GM19238 (cell line): ENCODE measurements around the gene KRT8.
"Not testable (repeated sequence)": the region's sequence is repeated elsewhere in the genome, so short reads cannot be mapped to it uniquely, and the experiment has no call there.

Experiments
- DNase-seq: peaks from one replicate; pipeline ENCODE4 v3.0.0; 2011; ENCODE audit warnings: low spot score; ENCODE audit not compliant: insufficient read length

The KRT8 gene

DNA sequence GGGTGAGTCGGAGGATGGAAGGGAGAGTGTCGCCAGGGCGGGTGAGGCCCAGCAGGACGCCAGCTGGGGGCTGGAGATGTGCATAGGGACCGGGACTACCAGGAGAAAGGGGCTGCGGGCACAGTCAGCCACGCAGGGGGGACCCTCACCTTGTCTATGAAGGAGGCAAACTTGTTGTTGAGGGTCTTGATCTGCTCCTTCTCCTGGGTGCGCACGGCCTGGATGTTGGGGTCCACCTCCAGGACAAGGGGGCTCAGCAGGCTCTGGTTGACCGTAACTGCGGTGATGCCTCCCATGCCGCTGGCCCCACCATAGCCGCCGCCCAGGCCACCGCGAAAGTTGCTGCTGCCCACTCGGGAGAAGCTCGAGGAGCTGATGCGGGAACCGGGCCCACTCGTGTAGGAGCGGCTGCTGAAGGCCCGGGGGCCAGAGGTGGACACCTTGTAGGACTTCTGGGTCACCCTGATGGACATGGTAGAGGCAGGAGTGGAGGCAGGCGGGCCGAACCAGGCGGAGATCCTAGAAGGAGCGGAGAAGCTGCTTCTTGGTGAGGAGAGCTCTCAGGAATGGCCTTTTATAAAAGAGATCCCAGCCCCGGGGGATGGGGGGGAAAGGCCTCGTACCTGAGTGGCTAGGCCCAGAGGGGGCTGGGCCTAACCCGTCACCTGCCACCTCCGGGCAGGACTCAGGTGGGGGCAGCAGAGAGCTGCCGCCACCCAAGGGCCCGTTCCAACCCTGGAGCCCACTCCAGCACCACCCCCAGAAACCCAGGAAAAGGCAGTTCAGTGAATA is at the start of gene KRT8:
Gene KRT8, minus strand, starts transcription at position 568 of the 792 bp plus-strand sequence. Its CDS starts 95 bp downstream, at position 473.
- DNase-seq, result not testable (repeated sequence)

DNA sequence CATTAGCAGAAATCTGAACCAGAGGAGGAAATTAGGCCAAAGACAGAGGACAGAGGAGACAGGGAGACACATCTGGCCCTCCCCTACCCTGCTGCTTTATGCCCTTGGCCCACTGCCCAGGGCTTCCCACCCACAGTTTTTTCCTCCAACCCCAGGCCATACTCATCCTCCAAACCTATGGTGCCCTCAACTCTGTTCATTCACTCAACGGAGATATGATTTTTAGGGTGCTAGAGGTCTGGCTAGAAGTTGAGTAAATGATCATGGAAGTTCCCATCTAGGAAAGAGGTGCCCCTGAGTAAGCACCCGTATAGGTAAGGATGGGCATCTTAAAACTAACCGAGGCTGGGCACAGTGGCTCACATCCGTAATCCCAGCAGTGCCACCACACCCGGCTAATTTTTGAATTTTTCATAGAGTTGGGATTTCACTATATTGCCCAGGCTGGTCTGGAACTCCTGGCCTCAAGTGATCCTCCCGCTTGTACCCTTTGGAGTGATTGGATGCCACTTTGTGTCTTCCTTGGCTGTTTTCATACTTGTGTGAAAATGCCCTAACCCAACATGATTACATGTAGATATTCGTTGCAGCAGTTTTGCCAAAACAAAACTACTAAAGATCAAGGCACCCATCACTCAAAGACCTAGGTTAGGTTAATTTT is 48.4 kb upstream of the KRT8 start:
- DNase-seq, result no peak

DNA sequence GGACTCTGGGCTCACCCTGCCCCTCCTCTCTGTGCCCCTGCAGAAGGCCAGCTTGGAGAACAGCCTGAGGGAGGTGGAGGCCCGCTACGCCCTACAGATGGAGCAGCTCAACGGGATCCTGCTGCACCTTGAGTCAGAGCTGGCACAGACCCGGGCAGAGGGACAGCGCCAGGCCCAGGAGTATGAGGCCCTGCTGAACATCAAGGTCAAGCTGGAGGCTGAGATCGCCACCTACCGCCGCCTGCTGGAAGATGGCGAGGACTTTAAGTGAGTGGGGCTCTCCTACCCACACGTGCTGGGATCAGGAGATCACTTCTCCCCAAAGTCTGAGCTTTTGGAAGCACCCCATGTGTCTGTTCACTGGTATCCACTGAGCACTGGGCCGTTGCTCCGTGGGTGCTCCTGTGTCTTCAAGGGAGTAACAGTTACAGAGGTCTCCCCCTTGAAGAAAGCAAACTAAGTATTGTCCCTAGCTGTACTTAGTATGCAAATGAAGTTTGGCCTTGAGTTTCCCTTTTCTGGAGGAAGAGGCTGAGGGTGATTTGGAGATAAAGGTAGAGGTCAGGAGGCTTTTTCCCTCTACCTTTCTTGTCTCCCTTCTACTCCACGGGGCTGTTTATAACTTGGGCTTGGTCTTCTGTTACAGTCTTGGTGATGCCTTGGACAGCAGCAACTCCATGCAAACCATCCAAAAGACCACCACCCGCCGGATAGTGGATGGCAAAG is 47.4 kb upstream of the KRT8 start:
- DNase-seq, result no peak

DNA sequence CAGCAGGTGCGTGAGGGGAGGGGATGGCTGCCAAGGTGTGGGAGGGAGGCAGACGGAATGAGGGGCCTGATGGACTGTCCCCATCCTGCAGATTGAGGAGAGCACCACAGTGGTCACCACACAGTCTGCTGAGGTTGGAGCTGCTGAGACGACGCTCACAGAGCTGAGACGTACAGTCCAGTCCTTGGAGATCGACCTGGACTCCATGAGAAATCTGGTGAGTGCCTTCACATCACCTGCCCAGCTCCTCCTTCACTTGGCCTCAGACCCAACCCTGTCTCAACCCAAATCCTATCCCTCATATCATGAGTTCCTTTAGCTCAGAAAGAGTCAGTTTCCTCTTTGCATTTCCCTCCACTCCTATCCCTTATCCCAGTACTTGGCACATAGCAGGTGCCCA is 46.8 kb upstream of the KRT8 start:
- no peak for DNase-seq

DNA sequence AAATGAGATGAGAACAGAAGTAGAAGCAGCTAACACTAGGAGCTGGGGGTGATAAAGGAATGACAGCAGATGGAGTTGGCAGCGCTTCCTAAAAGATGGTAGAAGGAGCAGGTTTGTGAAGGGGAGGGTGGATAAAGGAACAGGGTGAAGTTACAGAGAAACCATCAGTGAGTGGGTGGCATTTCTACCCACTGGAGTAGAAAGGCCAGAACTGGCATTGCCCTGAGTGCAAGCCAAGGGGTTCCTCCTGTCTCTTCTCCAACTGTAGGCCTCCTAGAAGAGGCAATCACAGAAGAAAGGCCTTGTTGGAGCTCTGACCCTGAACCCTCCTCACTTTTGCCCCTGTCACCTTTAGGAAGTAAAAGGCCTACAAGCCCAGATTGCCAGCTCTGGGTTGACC is 46.2 kb upstream of the KRT8 start:
- DNase-seq, result no peak

DNA sequence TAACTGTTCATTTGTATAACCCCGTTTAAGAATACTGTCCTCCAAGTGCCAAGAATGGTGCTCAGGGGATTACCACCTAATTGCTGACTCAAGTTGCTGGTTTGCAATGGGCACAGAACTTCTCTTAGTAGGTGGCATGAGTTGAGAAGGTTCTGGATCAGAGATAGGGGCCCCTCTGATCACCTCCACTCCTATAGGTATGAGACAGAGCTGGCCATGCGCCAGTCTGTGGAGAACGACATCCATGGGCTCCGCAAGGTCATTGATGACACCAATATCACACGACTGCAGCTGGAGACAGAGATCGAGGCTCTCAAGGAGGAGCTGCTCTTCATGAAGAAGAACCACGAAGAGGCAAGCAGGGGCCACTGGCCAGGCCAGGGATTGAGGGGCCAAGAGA is 45.7 kb upstream of the KRT8 start:
- no peak for DNase-seq

DNA sequence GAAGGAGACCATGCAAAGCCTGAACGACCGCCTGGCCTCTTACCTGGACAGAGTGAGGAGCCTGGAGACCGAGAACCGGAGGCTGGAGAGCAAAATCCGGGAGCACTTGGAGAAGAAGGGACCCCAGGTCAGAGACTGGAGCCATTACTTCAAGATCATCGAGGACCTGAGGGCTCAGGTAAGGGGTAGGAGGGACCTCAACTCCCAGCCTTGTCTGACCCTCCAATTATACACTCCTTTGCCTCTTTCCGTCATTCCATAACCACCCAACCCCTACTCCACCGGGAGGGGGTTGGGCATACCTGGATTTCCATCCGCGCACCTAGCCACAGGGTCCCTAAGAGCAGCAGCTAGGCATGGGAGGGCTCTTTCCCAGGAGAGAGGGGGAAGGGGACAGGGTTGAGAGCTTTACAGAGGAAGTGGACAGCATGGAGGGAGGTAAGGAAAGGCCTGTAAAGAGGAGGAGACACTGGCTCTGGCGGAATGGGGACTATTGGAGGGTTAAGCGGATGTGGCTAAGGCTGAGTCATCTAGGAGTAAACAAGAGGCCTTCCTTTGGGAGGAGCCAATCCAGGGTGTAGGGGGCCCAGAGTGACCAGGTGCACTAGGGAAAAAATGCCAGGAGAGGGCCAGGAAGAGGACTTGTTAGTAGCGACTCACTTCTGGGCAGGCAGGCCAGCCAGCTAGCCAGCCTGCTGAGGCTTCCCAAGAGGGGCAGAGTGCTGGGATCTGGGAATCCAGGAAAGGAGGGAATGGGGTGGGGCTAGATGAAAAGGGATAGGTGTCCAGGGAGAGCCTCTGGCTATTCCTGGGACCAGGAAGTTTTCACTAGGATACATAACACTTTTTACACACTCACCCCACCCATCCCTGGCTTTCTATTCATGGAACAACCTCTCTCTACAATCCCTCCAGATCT is 44.8 kb upstream of the KRT8 start:
- no peak for DNase-seq

DNA sequence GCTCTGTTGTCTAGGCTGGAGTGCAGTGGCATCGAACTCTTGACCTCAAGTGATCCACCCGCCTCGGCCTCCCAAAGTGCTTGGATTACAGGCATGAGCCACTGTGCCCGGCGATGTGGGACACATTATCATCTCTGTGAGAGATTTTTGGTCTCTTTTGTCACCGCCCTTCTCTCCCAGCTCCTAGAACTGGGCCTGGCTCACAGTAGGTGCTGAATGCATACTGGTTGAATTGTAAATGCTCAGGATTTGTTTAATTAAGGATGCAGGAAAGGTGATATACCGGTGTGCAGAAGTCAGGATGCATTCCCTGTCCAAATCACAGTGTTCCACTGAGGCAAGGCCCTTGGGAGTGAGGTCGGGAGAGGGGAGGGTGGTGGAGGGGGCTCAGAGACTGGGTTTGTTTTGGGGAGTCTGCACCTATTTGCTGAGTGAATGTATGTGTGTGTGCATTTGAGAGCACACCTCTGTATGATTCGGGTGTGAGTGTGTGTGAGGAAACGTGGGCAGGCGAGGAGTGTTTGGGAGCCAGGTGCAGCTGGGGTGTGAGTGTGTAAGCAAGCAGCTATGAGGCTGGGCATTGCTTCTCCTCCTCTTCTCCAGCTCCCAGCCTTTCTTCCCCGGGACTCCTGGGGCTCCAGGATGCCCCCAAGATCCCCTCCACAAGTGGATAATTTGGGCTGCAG is 43.0 kb upstream of the KRT8 start:
- no peak for DNase-seq

DNA sequence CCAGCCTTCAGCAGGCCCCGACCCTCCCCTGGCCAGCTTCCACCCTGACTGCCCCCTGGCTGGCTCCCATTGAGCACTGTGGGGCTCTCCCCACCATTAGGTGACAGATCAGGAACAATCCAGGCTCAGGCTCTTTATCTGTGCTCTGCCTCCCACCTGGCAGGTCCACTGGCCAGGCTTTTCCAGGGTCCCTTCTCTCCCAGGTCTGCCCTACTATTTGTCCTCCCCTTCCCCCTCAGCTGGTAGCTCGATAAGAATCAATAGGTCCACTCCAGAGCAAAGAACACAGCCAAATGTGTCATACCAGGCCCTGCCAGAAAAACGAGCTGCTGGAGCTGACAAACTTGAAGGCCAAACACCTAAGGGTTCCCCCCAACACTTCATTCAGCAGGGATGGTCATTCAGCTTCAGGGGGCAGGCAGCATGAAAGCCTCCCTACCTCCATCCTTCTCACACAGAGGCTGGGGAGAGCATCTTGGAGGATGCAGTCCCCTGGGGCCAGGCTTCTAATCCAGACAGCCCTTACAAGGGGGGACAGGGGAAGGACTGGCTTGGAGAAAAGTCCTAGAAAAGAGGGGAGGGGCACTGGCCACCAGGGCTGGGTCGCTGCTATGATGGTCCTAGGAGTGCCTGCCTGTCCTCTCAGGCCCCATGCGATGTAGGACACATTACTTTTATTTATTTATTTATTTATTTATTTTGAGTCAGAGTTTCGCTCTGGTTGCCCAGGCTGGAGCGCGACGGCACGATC is 42.1 kb upstream of the KRT8 start:
- DNase-seq, result no peak

DNA sequence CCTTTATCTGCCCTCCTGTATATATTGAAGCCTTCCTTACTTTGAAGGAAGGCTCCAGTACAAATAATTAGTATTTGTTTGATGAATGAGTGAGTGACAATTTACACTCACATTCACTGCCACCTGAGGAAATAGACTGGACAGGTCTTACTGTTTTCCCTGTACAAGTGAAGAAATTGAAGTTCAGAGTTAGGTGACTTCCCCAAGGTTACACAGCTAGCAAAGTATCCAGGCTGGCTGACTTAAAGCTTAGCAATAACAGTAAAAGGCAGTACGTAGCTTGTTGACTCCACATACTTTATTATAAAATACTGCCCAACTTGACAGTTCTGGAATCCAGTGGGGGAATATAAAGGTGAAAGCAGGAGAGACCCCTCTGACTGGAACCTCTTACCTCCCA is 41.5 kb upstream of the KRT8 start:
- DNase-seq, result no peak

DNA sequence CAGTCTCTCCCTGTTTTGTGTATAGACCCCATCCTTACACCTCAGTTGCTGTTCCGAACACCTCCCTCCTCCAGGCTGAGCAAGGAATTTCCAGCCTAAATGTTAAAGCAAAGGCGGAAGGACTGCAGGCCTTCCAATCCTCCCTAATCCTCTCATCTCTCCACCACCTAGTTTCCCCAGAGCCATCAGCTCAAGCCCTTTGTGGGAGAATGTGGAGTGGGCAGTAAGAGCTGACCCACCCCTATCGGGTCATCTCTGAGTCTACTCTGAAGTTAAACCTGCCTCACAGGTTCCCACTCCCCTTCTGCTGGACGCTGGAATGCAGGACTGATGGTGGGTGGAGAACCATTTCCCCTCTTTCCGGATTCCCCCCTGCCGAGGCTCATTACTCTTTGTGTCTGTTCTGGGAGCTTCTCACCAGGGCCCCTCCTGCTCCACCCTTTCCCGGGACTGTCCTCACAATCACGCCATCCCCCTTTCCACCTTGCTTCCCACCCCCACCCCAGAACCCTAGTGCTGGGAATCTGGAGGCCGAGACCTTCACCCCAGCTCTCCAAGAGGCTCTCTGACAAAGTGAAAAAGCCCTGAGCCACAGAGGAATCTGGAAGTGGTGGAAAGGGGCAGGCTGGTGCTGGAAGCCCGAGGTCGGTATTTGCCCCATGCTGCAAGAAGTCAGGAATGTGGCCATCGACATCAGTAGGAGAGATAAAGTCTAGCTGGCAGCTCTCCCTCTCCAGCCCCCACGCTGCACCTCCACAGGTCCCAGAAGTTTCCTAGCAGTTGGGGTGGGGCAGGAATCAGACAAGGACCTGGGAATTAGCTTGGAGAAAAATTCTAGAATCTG is 40.7 kb upstream of the KRT8 start:
- no peak for DNase-seq

DNA sequence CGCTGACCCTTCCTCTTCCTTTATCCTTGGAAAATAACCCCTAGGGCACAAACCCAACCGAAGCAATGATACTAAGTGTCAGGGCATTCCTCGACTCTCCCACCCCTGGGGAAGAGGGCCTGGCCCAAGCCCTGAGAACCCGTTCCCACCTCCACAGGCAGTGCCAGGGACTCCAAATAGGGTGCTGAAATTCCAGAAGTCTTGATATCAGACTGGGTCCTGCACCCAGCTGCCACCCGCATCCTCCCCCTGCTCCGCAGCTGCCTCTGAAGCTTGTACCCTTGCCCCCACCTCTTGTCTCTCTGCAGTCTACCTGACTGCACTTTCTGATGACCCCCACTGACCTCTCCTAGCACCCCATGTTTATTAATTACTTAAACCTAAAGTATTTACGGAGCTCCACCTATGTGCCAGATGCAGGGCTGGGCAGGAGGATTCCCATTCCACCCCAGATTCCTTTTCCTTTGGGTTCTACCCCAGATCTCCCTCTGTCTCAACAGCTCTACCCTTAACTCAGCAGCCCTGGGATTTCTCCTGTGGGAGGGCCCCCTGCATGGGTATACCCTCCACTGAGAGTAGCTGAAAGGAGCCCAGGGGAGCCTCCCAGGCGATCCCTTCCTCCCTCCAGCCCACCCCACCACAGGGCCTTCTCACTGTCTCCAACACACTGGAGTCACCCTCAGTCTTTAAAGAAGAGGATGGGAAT is 40.0 kb upstream of the KRT8 start:
- DNase-seq, result no peak

DNA sequence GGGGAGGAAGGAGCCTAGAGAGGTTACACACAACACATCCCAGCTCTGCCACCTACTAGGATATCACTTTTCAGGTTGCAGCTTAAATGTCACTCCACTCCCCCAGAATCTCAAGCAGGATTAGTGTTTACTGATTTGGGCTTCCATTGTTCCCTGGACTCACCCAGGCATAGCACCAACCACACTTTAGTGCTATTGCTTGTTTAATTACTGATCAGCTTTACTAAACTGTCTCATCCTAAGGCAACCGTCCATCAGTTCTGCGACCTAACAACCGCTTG is 38.0 kb upstream of the KRT8 start:
- no peak for DNase-seq

DNA sequence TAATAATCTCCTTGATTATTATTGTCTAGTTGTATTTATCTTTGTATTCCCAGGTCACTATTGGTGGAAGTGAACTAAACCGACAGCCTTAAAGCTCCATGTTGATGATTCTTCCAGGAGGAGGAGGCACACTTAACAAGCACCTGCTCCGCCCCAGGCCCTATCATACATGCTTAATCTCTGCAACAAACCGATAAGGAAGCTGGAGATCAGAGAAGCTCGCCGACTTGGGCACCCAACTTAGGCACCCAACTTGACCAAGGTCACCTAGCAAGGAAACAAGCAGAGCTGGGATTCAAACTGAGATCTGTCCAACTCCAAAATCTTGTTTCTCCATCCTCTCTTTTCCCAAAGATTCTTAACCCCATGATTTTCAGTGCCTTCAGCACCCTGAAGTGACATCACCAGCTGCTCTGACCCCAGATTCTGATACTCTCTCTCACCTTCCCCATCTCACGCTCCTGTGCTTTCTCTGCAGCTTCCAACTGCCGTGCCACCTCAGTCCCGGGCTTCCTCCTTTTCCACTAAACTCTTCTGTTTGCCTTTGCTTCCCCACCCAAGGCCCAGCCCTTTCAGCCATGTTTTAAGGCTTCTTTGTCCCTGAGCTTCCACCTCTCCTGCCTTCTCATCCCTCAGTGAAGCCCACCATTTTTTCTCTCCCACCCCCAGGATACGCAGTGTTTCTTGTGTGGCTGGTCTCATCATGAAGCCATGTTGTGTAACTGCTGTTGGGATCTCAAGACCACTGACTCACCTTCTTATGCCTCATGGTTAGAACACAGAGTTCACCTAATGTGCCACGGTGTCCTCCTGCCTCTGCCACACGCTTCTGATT is 37.4 kb upstream of the KRT8 start:
- no peak for DNase-seq

DNA sequence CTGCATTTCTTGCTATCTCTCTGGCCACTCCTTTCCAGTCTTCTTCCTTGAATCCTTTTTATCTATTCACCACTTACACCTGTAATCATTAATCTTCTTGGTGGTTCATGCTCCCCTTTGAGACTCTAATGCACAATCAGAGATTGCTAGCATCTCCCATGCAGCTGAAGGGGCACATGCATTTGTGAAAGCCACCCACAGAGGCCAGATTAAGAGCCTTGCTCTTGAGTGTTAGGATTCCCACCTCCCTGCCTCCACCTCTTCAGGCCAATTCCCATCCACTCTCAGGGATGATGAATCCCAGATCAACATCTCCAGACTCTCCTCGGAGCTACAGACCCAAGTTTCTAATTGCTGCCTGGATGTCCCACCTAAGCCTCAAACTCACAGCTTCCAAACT is 24.7 kb upstream of the KRT8 start:
- DNase-seq, result no peak

DNA sequence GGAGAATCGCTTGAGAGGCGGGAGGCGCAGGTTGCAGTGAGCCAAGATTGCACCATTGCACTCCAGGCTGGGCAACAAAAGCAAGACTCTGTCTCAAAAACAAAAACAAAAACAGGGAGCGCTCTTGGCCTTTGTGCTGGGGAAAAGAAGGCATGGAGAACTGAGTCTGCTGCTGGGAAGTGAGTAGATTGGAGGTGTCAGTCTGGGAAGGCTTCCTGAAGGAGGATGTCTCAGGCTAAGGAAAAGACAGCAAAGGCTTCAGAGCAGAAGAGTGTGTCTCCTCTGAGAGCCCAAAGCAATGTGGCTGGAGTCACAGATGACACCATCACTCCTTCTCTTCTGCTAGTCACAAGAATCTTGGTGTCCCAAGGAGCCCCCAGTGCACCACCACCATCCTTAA is 23.1 kb upstream of the KRT8 start:
- no peak for DNase-seq

DNA sequence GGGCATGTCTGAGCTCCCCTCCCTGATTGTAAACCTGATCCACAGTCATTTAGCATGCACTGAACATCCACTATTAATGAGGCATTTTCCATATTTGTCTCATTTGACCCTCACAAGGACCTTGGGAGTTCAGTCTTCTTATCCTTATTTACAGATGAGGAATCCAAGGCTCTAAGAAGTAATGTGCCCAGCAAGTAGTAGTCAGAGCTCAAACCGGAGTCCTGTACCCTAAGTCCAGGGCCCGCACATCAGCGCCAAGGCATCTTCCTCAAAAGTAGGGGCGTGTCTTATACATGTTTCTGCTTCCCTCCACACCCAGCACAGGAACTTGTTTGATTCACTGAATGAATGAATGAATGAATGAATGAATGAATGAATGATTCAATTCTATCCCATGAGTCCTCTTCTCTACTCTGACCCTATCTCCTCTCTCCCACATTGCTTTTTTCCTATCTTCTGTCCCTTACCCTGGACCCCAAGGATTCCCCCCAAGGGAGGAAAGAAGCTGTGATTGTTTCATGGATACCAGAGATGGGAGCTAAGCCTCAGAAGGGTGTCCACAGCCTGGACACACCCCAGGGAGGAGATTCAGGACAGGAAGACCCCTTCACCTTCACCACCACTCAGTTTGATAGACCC is 21.8 kb upstream of the KRT8 start:
- DNase-seq, result no peak
